Astrocyte of the spinal cord (primary cell): ENCODE measurements around the gene SNIP1.
A peak's percentile ranks its signal among the peaks of the same experiment; 100 is the strongest.

Experiments used
- DNase-seq: peaks from one replicate; pipeline ENCODE4 v3.0.0; 2011; ENCODE audit warnings: low read depth, low spot score
- H3K4me3 ChIP-seq: 2 replicates; pipeline ENCODE4 v1.5.1; 2011; ENCODE audit warnings: low read depth, mild to moderate bottlenecking, low read length, moderate library complexity
- in situ Hi-C: cut with HindIII; loops from 2 replicates; pipeline ENCODE4 v1.10.0; 2017; ENCODE audit warnings: low sequenced_read_pairs
- TF ChIP-seq, protein P1 (sequence below): IDR thresholded peaks from 2 replicates; pipeline ENCODE4 v1.5.1; 2012; ENCODE audit warnings: low read depth, mild to moderate bottlenecking, low read length, inconsistent platforms

The SNIP1 gene

DNA sequence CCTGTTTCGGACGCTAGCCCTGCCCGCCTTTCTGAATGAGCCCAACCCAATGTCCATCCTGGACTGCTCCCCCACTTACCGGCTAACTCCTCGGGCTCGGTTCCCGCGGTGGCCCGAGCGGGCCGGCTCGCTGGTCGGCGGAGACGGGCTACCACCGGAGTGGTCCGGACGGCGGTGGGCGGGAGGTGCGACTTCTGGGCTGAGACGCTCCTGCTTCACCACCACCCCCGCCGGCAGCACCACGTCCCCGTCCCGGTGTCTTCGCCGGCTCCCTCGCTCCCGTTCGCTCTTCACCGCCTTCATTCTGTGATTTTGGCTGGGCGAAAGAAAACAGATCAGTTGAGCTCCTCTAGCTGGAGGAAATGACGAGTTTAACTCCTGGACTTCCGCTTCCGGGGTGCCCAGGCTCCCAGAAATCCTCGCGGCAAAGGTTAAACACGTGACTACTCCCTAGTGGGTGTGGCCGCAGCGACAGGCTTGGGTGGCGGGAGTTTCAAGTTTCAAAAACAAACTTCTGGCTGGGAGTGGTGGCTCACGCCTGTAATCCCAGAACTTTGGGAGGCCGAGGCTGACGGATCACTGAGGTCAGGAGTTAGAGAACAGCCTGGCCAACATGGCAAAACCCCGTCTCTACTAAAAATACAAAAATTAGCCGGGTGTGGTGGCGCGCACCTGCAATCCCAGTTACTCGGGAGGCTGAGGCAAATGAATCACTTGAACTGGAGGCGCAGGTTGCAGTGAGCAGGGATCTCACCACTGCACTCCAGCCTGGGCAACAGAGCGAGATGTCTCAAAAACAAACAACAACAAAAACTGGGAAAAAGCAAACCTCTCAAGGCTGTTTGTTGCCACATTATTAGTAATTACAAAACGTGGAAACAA, at the start of gene SNIP1:
Gene SNIP1 (minus strand): TSS at position 367 of the 882 bp plus-strand sequence. CDS start 64 bp downstream, at position 303.
- peak within 1 kb of the TSS; percentile 98 for H3K4me3 ChIP-seq

DNA sequence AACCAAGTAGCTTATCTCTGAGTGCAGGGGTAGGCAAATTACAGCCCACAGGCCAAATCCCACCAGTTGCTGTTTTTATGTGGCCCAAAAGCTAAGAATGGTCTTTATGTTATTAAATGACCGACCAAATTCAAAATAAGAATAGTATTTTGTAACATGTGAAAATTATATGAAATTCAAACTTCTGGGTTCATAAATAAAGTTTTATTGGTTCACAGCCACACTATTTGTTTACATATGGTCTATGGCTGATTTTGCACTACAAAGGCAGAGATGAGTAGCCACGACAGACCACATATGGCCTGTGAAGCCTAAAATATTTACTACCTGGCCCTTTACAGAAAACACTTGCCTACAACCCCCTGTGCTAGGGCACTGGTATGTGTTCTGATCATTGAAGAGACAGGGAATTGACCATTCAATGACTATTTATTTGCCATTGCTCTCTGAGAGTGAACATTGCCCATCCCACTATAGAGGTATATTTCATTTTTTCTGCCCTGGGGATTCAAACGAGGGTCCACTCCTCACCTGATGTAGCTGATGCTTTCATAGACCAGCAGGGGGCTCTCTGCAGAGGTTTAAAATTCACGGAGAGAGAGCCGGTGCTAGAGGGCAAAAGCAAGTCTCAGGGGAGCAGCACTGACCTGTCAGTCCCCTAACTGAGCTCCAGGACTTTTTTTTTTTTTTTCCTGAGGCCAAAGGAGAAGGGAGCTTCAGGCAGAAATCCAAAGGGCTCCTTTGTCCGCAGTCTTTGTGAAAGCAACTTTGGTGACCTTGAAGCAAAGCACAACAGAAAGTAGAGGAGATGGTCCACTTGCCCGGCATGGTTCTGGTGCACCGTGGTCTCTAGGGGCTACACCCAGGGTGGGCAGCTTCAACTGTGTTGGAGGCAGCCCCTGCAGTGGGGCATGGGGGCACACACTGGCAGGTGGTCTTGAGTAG, 48.9 kb upstream of the SNIP1 start:
- DNase-seq, result peak; percentile 21
- TF ChIP-seq, protein P1, sequence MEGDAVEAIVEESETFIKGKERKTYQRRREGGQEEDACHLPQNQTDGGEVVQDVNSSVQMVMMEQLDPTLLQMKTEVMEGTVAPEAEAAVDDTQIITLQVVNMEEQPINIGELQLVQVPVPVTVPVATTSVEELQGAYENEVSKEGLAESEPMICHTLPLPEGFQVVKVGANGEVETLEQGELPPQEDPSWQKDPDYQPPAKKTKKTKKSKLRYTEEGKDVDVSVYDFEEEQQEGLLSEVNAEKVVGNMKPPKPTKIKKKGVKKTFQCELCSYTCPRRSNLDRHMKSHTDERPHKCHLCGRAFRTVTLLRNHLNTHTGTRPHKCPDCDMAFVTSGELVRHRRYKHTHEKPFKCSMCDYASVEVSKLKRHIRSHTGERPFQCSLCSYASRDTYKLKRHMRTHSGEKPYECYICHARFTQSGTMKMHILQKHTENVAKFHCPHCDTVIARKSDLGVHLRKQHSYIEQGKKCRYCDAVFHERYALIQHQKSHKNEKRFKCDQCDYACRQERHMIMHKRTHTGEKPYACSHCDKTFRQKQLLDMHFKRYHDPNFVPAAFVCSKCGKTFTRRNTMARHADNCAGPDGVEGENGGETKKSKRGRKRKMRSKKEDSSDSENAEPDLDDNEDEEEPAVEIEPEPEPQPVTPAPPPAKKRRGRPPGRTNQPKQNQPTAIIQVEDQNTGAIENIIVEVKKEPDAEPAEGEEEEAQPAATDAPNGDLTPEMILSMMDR, result peak; percentile 83
- in situ Hi-C loops, result no loop called here
- no peak overlapping the region for H3K4me3 ChIP-seq

More for the DNA sequence above, at the start of gene SNIP1:
- TF ChIP-seq, protein P1, result no peak
- DNase-seq, result peak; percentile 93
- in situ Hi-C loops, result no loop called here

- TF ChIP-seq, protein P1, result no peak
- DNase-seq, result no peak
- in situ Hi-C loops, result no loop called here
- no peak overlapping the region for H3K4me3 ChIP-seq
Observed at GRCh38 chr1:37601441-37601840, 47.3 kb upstream of the SNIP1 start.

GRCh38 chr1:37599940-37600339, 45.8 kb upstream of the SNIP1 start:
- TF ChIP-seq, protein P1, result no peak
- DNase-seq, result no peak
- in situ Hi-C loops, result no loop called here
- H3K4me3 ChIP-seq, result no peak overlapping the region

DNA sequence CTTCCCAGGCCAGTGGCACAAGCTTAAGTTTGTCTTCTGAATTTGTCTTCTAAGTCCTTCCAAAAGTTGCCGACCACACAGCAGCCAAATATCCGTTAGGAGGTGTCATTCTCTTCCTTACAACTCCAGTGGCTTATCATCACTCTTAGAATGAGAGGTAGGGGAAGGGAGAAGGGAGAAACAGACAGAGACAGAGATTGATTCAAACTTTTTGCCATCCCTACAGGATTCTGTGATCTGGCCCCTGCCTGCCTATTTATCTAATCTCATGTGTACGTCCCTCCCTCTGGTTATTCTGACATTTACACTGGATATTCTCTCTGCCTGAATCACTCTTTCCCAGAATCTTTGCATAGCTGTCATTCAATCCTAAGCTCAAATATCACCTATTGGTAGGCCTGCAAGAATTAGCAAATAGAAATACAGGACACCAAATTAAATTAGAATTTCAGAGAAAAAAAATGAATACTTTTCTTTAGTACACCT, 42.1 kb upstream of the SNIP1 start:
- in situ Hi-C loops, result no loop called here
- no peak for DNase-seq
- H3K4me3 ChIP-seq, result peak overlapping the region; percentile 79
- TF ChIP-seq, protein P1, result no peak
